HepG2 (cell line): ENCODE measurements around the gene COLEC12. TPM values are rescaled to one million over a fixed set of nuclear protein-coding genes. Genes with fewer than 3 reads are reported as not detected.

Source experiments
- CREB1 ChIP-seq, 2 experiments: fragments of 450-650 bp in 1 of 2; IDR thresholded peaks; 2 replicates each; pipeline ENCODE4 v1.6.1; 2016 to 2017; ENCODE audit warnings: control low read depth in 1 of 2, mild to moderate bottlenecking in 1 of 2, missing compliant biosample characterization in 1 of 2, missing genetic modification characterization in 1 of 2
- CREM ChIP-seq, 2 experiments: sonication (generic) in 1 of 2; formaldehyde crosslinking in 1 of 2; IDR thresholded peaks; 2 replicates each; pipeline versions ENCODE4 v1.4.0 to v1.6.1; 2016 to 2020; ENCODE audit warnings: antibody characterized with exemption in 1 of 2, mild to moderate bottlenecking in 1 of 2, missing genetic modification reagents in 1 of 2
- EP300 ChIP-seq, 3 experiments: sonication (generic) in 1 of 3; formaldehyde crosslinking in 1 of 3; IDR thresholded peaks; 2 replicates each; pipeline versions ENCODE4 v1.5.1 to v1.6.1; 2011 to 2020; ENCODE audit warnings: low read depth in 2 of 3, low read length in 2 of 3, borderline replicate concordance in 1 of 3, improper control_type of control experiment in 1 of 3, mild to moderate bottlenecking in 1 of 3, missing genetic modification reagents in 1 of 3, moderate library complexity in 1 of 3
- GATAD1 ChIP-seq: IDR thresholded peaks from 2 replicates; pipeline ENCODE4 v1.6.1; 2016; ENCODE audit warnings: missing genetic modification reagents, missing compliant biosample characterization
- KLF13 ChIP-seq: sonication (generic); formaldehyde crosslinking; IDR thresholded peaks from 2 replicates; pipeline ENCODE4 v1.4.0; 2020; ENCODE audit warnings: mild to moderate bottlenecking, missing genetic modification reagents
- MAFF ChIP-seq: IDR thresholded peaks from 2 replicates; pipeline ENCODE4 v1.6.1; 2011; ENCODE audit warnings: low read depth, low read length, improper control_type of control experiment
- NR2F1 ChIP-seq, 2 experiments: fragments of 450-650 bp in 1 of 2; formaldehyde crosslinking in 1 of 2; IDR thresholded peaks; 2 replicates each; pipeline versions ENCODE4 v1.5.0 to v1.6.1; 2016 to 2020; ENCODE audit warnings: mild to moderate bottlenecking in 1 of 2, missing compliant biosample characterization in 1 of 2, missing genetic modification reagents in 1 of 2, moderate library complexity in 1 of 2
- PHF20 ChIP-seq: sonication (generic); formaldehyde crosslinking; IDR thresholded peaks from 2 replicates; pipeline ENCODE4 v1.5.0; 2020; ENCODE audit warnings: mild to moderate bottlenecking, missing genetic modification reagents
- PHF5A ChIP-seq: IDR thresholded peaks from one replicate; pipeline ENCODE4 v1.6.1; 2018; ENCODE audit warnings: low read depth, missing genetic modification reagents; ENCODE audit not compliant: unreplicated experiment
- PRDM10 ChIP-seq: sonication (generic); formaldehyde crosslinking; IDR thresholded peaks from 2 replicates; pipeline ENCODE4 v1.4.0; 2020; ENCODE audit warnings: low read depth, missing genetic modification reagents
- RARA ChIP-seq: IDR thresholded peaks from 2 replicates; pipeline ENCODE4 v1.6.1; 2016; ENCODE audit warnings: missing genetic modification reagents, missing compliant biosample characterization
- STAG1 ChIP-seq: sonication (generic); formaldehyde crosslinking; IDR thresholded peaks from 2 replicates; pipeline ENCODE4 v1.4.0; 2020; ENCODE audit warnings: missing genetic modification reagents
- TEAD3 ChIP-seq: optimal IDR thresholded peaks from 2 replicates; pipeline ENCODE3; 2016; ENCODE audit warnings: borderline replicate concordance
- TGIF2 ChIP-seq: IDR thresholded peaks from 2 replicates; pipeline ENCODE4 v1.6.1; 2016; ENCODE audit warnings: control low read depth, missing compliant biosample characterization
- ZNF30 ChIP-seq: sonication (generic); formaldehyde crosslinking; IDR thresholded peaks from 2 replicates; pipeline ENCODE4 v1.5.0; 2020; ENCODE audit warnings: mild to moderate bottlenecking, missing genetic modification reagents
- ZNF34 ChIP-seq: sonication (generic); formaldehyde crosslinking; IDR thresholded peaks from 2 replicates; pipeline ENCODE4 v1.4.0; 2020; ENCODE audit warnings: mild to moderate bottlenecking, missing genetic modification reagents, borderline replicate concordance
- ZNF652 ChIP-seq: IDR thresholded peaks from 2 replicates; pipeline ENCODE4 v1.6.1; 2016; ENCODE audit warnings: low read depth, borderline replicate concordance
- ZNF792 ChIP-seq: IDR thresholded peaks from 2 replicates; pipeline ENCODE4 v1.6.1; 2016
- polyA plus RNA-seq, 8 experiments: library from polyadenylated mRNA; depleted of rRNA in 3 of 8; stranded (reverse) in 7 of 8; unstranded in 1 of 8; fragments of >200 nt; fragmentation: Illumina TruSeq in 4 of 8; extraction: Trizol in 4 of 8; gene quantifications; 2 replicates each; pipeline versions ENCODE4 v1.2.1 to v1.2.3, GENCODE V29; 2011 to 2016; ENCODE audit warnings: low read depth in 4 of 8, missing spikeins in 1 of 8, mixed read lengths in 1 of 8; ENCODE audit not compliant: insufficient read depth in 1 of 8
- total RNA-seq, 5 experiments: library from RNA; depleted of rRNA; stranded (reverse); fragments of >200 nt; fragmentation: Illumina TruSeq; extraction: Trizol; gene quantifications; 2 replicates each; pipeline ENCODE4 v1.2.3, GENCODE V29; 2016; ENCODE audit warnings: low read depth in 1 of 5
- TF ChIP-seq, protein P1 (sequence below): sonication (generic); formaldehyde crosslinking; IDR thresholded peaks from 2 replicates; pipeline ENCODE4 v1.5.0; 2020; ENCODE audit warnings: missing genetic modification reagents, mild to moderate bottlenecking, borderline replicate concordance
- TF ChIP-seq, protein P2 (sequence below): sonication (generic); formaldehyde crosslinking; IDR thresholded peaks from 2 replicates; pipeline ENCODE4 v1.5.1; 2020; ENCODE audit warnings: mild to moderate bottlenecking, missing genetic modification reagents, borderline replicate concordance
- TF ChIP-seq, protein P3 (sequence below): IDR thresholded peaks from 2 replicates; pipeline ENCODE4 v1.6.1; 2012; ENCODE audit warnings: low read depth, low read length, improper control_type of control experiment

COLEC12 gene
- total and polyA plus RNA-seq, 2 of the 13 experiments (the other 11 are each of a cell fraction or from before 2014, with no cell fraction given) = 0.02 to 0.11 TPM

GRCh38 chr18:361941-362310 lies 138.6 kb downstream of the COLEC12 start (continued):
- TF ChIP-seq NR2F1 (CRISPR knock-in tag; IDR thresholded peaks at IDR 0.05) (peak; percentile 54 to 61; a peak in 3 of 4 replicates), PHF5A (no peak), CREM (IDR thresholded peaks at IDR 0.05) (peak; percentile 42; the same call in 1 of the 2 replicates), CREM (CRISPR knock-in tag; IDR thresholded peaks at IDR 0.05) (no peak), STAG1 (0 out of 2 replicates have a peak, but pooled peaks have one; percentile 10), ZNF792 (CRISPR knock-in tag) (no peak), RARA (CRISPR knock-in tag) (peak; percentile 94), KLF13 (CRISPR knock-in tag) (no peak), ZNF30 (no peak), CREB1 (IDR thresholded peaks at IDR 0.05) (peak; percentile 14; the same call in 1 of the 2 replicates), CREB1 (CRISPR knock-in tag; IDR thresholded peaks at IDR 0.05) (no peak), MAFF (peak; percentile 54), EP300 (IDR thresholded peaks at IDR 0.05; ENCODE audit: low read depth in 2 of 2, low read length in 2 of 2) (peak; percentile 31 to 62; a peak in 2 of 4 replicates), EP300 (CRISPR knock-in tag; IDR thresholded peaks at IDR 0.05; ENCODE audit: borderline replicate concordance) (no peak), ZNF34 (no peak), PHF20 (peak; percentile 48), GATAD1 (CRISPR knock-in tag) (no peak), PRDM10 (CRISPR knock-in tag) (0 out of 2 replicates have a peak, but pooled peaks have one; percentile 13), TEAD3 (peak; percentile 90), TGIF2 (0 out of 2 replicates have a peak, but pooled peaks have one; percentile 44), ZNF652 (no peak)
- TF ChIP-seq, protein P1, sequence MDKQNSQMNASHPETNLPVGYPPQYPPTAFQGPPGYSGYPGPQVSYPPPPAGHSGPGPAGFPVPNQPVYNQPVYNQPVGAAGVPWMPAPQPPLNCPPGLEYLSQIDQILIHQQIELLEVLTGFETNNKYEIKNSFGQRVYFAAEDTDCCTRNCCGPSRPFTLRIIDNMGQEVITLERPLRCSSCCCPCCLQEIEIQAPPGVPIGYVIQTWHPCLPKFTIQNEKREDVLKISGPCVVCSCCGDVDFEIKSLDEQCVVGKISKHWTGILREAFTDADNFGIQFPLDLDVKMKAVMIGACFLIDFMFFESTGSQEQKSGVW (CRISPR knock-in tag) = no peak
- TF ChIP-seq, protein P2, sequence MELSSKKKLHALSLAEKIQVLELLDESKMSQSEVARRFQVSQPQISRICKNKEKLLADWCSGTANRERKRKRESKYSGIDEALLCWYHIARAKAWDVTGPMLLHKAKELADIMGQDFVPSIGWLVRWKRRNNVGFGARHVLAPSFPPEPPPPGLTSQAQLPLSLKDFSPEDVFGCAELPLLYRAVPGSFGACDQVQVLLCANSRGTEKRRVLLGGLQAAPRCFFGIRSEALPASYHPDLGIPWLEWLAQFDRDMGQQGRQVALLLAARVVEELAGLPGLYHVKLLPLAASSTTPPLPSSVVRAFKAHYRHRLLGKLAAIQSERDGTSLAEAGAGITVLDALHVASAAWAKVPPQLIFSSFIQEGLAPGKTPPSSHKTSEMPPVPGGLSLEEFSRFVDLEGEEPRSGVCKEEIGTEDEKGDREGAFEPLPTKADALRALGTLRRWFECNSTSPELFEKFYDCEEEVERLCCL = no peak
- TF ChIP-seq, protein P3, sequence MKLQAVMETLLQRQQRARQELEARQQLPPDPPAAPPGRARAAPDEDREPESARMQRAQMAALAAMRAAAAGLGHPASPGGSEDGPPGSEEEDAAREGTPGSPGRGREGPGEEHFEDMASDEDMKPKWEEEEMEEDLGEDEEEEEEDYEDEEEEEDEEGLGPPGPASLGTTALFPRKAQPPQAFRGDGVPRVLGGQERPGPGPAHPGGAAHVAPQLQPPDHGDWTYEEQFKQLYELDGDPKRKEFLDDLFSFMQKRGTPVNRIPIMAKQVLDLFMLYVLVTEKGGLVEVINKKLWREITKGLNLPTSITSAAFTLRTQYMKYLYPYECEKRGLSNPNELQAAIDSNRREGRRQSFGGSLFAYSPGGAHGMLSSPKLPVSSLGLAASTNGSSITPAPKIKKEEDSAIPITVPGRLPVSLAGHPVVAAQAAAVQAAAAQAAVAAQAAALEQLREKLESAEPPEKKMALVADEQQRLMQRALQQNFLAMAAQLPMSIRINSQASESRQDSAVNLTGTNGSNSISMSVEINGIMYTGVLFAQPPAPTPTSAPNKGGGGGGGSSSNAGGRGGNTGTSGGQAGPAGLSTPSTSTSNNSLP = peak; percentile 70; the same call in 1 of the 2 replicates
